Astrocyte of the spinal cord (primary cell): ENCODE measurements around the gene CRLF1.

ENCODE experiments used
- DNase-seq: peaks from one replicate; pipeline ENCODE4 v3.0.0; 2011; ENCODE audit warnings: low read depth, low spot score
- H3K4me3 ChIP-seq: 2 replicates; pipeline ENCODE4 v1.5.1; 2011; ENCODE audit warnings: low read depth, mild to moderate bottlenecking, low read length, moderate library complexity
- in situ Hi-C: cut with HindIII; loops from 2 replicates; pipeline ENCODE4 v1.10.0; 2017; ENCODE audit warnings: low sequenced_read_pairs
- TF ChIP-seq, protein P1 (sequence below): IDR thresholded peaks from 2 replicates; pipeline ENCODE4 v1.5.1; 2012; ENCODE audit warnings: low read depth, mild to moderate bottlenecking, low read length, inconsistent platforms

Gene CRLF1

DNA sequence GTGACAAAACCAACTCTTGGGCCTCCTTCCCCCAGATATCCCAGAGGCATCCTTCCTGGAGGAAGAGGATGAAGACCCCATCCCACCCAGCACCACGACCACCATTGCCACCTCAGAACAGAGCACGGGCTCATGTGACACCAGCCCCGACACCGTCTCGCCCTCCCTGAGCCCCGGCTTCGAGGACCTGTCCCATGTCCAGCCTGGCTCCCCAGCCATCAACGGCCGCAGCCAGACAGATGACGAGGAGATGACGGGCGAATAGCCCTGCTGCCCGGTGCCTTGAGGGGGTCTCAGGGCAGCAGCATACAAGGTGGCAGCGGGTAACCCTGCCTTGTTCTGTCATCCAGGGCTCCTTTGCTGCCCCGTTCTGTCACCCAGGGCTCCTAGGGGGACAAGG, 38.2 kb downstream of the CRLF1 start:
- in situ Hi-C loops, result no loop called here
- no peak for DNase-seq
- TF ChIP-seq, protein P1, sequence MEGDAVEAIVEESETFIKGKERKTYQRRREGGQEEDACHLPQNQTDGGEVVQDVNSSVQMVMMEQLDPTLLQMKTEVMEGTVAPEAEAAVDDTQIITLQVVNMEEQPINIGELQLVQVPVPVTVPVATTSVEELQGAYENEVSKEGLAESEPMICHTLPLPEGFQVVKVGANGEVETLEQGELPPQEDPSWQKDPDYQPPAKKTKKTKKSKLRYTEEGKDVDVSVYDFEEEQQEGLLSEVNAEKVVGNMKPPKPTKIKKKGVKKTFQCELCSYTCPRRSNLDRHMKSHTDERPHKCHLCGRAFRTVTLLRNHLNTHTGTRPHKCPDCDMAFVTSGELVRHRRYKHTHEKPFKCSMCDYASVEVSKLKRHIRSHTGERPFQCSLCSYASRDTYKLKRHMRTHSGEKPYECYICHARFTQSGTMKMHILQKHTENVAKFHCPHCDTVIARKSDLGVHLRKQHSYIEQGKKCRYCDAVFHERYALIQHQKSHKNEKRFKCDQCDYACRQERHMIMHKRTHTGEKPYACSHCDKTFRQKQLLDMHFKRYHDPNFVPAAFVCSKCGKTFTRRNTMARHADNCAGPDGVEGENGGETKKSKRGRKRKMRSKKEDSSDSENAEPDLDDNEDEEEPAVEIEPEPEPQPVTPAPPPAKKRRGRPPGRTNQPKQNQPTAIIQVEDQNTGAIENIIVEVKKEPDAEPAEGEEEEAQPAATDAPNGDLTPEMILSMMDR, result no peak
- no peak overlapping the region for H3K4me3 ChIP-seq

DNA sequence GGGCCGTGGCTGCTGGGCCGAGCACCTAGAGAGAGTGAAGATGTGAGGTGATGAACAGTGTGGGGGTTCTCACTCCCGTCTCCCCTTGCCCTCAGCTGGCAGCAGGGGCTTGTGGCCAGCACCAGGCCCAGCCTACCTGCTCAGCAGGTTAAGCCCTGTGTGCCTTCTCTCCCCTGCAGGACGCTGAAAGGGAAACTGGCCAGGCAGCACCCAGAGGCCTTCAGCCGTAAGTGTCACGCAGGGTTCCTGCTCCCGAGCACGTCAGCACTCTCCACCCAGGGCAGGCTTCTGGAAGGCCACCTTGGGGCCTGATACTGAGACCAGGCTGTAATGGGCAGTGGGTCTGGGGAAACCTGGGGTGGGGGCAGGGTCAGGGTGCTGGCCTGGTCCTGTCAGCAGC, 39.6 kb downstream of the CRLF1 start:
- no peak for DNase-seq
- no peak overlapping the region for H3K4me3 ChIP-seq
- in situ Hi-C loops, result no loop called here
- TF ChIP-seq, protein P1, result no peak

DNA sequence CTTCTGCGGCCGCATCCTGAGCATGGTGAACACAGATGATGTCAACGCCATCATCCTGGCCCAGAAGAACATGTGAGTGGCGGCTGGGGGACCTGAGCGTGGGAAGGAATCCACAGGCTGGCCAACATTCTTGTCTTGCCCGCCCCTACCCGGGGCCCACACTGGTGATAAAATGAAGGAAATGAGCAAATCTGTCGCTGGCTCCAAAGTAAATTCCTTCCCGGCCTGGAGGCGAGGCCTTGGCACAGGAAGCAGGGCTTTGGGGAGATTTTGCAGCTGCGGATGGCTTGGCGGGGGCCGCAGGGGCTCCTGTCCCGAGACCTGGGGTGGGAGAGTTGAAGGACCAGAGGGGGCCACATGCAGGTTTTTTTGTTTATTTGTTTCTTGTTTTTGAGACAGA, 44.5 kb downstream of the CRLF1 start:
- TF ChIP-seq, protein P1, result no peak
- no peak for DNase-seq
- H3K4me3 ChIP-seq, result no peak overlapping the region
- in situ Hi-C loops, result no loop called here

DNA sequence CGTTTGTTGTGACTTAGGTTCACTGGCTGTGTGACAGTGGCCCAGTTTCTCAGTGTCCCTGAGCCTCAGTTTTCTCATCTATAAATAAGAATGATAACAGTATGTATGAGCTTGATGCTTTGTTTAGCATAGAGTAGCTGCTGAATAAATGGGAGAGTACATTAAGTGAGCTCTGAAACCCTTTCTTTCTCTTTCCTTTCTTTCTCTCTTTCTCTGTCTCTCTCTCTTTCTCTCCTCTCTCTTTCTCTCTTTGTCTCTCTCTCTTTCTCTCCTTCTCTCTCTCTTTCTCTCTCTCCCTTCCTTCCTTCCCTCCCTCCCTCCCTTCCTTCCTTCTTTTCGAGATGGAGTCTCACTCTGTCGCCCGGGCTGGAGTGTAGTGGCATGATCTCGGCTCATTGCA, 46.9 kb downstream of the CRLF1 start:
- TF ChIP-seq, protein P1, result no peak
- DNase-seq, result no peak
- in situ Hi-C loops, result no loop called here
- no peak overlapping the region for H3K4me3 ChIP-seq

DNA sequence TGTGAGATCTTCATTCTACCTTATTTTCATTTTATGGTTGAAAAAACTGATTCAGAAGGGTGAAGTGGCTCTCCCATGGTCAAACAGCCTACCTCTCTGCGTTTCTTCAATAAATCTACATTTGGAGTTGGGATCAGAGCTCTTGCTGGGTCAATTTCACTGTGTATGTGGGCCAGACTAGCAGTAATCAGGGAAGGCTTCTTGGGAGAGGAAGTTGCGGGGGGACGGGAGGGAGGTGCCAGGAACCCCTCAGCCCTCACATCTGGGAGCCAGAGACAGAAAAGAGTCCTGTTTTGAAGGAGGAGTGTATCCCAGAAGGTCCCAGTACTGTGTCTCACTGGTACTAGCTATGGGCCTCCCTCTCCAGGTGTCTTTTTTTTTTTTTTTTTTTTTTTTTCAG, 48.0 kb downstream of the CRLF1 start:
- in situ Hi-C loops, result no loop called here
- TF ChIP-seq, protein P1, result no peak
- DNase-seq, result no peak
- H3K4me3 ChIP-seq, result peak overlapping the region; percentile 100

DNA sequence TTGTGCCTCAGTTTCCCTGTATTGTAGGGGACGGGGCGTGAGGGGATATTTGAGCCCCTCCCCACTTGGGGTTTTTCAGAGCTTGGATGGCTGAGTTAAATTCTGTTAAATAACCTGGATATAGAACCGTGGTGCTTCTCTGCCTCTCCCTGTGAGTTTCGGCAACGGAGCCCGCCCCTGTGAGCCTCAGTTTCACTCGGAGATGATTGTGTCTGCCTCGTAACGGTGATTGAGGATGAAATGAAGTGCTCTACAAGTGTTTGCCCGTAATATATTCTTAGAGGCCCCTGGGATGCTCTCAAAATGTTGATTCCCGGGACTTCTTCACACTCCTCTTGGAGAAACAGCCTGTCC, 48.4 kb downstream of the CRLF1 start:
- peak; percentile 9 for DNase-seq
- in situ Hi-C loops, result no loop called here
- TF ChIP-seq, protein P1, result no peak
- H3K4me3 ChIP-seq, result peak overlapping the region; percentile 100
